ENCODE results near the gene PPP1R16B.

Gene PPP1R16B

GRCh38 chr20:38892091-38892981, 86.8 kb downstream of the PPP1R16B start:
- in situ Hi-C loops (cut with MboI; ENCODE audit: low sequenced_read_pairs, unreplicated experiment): no loop called here
- TF ChIP-seq CTCF (IDR thresholded peaks at IDR 0.05; ENCODE audit: borderline replicate concordance, control extremely low read depth, extremely low read depth, insufficient read depth, missing control alignments): no peak
- peak; percentile 76 for DNase-seq (ENCODE audit: low spot score)

GRCh38 chr20:38893056-38893564, 87.6 kb downstream of the PPP1R16B start:
- in situ Hi-C loops (cut with MboI; ENCODE audit: low sequenced_read_pairs, unreplicated experiment): no loop called here
- DNase-seq (ENCODE audit: low spot score): peak; percentile 54
- no peak for TF ChIP-seq CTCF (IDR thresholded peaks at IDR 0.05; ENCODE audit: borderline replicate concordance, control extremely low read depth, extremely low read depth, insufficient read depth, missing control alignments)

- peak; percentile 91 for DNase-seq (ENCODE audit: low spot score)
- in situ Hi-C loops (cut with MboI; ENCODE audit: low sequenced_read_pairs, unreplicated experiment): no loop called here
- TF ChIP-seq CTCF (IDR thresholded peaks at IDR 0.05; ENCODE audit: borderline replicate concordance, control extremely low read depth, extremely low read depth, insufficient read depth, missing control alignments): peak; percentile 99
These were observed 88.1 kb downstream of the PPP1R16B start for GRCh38 chr20:38893565-38894090.

GRCh38 chr20:38894091-38894847, 88.8 kb downstream of the PPP1R16B start:
- TF ChIP-seq CTCF (IDR thresholded peaks at IDR 0.05; ENCODE audit: borderline replicate concordance, control extremely low read depth, extremely low read depth, insufficient read depth, missing control alignments): no peak
- in situ Hi-C loops (cut with MboI; ENCODE audit: low sequenced_read_pairs, unreplicated experiment): no loop called here
- DNase-seq (ENCODE audit: low spot score): peak; percentile 50

- in situ Hi-C loops (cut with MboI; ENCODE audit: low sequenced_read_pairs, unreplicated experiment): no loop called here
- TF ChIP-seq CTCF (IDR thresholded peaks at IDR 0.05; ENCODE audit: borderline replicate concordance, control extremely low read depth, extremely low read depth, insufficient read depth, missing control alignments): no peak
- DNase-seq (ENCODE audit: low spot score): no peak
These were observed 89.8 kb downstream of the PPP1R16B start for GRCh38 chr20:38895098-38895949.
